ENCODE data around the gene LARGE1.

Gene LARGE1

DNA sequence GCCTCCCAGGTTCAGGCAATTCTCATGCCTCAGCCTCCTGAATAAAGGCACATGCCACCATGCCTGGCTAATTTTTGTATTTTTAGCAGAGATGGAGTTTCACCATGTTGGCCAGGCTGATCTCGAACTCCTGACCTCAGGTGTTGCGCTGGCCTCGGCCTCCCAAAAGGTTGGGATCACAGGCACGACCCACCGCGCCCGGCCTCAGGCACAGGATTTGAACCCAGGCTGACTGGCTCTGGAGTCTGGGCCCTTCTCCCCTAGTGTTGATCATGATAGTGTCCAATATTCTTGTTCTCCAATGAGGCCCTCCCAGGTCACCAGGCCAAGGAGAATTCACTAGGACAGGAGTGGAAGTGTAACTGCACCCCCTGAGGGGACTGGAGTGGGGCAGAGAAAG, 401.9 kb downstream of the LARGE1 start:
- no peaks in the 10 kb centered on the region for H3K9me3 ChIP-seq (ENCODE audit: insufficient read depth, low read length, severe bottlenecking)
- H3K27ac ChIP-seq (ENCODE audit: low read length) = no peak overlapping the region
- no peaks in the 10 kb centered on the region for H3K36me3 ChIP-seq (ENCODE audit: insufficient read depth, low read length)
- no peak overlapping the region for H3K4me2 ChIP-seq (ENCODE audit: insufficient read depth, low read length)
- no peaks in the 10 kb centered on the region for H3K4me1 ChIP-seq (ENCODE audit: insufficient read depth, low read length)
- H3K27me3 ChIP-seq (ENCODE audit: insufficient read depth, low read length, poor library complexity) = no peaks in the 10 kb centered on the region
- no peak overlapping the region for H3K4me3 ChIP-seq (ENCODE audit: low read depth in 1 of 2, low read length in 2 of 2)
- H3K9ac ChIP-seq (ENCODE audit: low read depth, low read length) = no peak overlapping the region
- no peak for ATAC-seq (ENCODE audit: insufficient read depth, low read depth)
- TF ChIP-seq EZH2 (IDR thresholded peaks at IDR 0.05; ENCODE audit: borderline replicate concordance, low read depth, low read length, severe bottlenecking) = no peak
- no peak for TF ChIP-seq CTCF (IDR thresholded peaks at IDR 0.05; ENCODE audit: borderline replicate concordance, extremely low read depth, low read length, poor library complexity, severe bottlenecking)
- DNase-seq = no peak
- no peak overlapping the region for H2AFZ ChIP-seq (ENCODE audit: low read depth, low read length)
- H3K79me2 ChIP-seq (ENCODE audit: insufficient read depth, low read length) = no peaks in the 10 kb centered on the region
- no peaks in the 10 kb centered on the region for H4K20me1 ChIP-seq (ENCODE audit: insufficient read depth, low read length)

DNA sequence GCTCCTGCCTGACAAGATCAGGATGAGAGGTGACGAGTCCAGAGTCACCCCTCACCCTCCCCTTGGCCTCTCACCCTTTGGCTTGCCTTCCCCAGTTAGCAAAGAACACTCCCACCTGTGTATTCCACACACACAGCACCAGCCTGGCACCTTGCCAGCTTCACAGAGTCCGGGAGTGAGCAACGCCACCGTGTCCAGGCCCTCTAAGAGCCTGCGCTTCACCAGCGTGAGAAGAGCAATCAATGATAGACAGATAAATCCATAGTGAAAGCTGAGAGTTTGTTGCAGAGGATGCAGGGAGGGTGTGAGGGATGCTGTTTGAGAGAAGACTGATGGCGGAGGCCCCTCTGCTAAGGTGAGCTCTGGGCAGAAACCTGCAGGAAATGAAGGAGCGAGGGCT, 404.5 kb downstream of the LARGE1 start:
- Histone ChIP-seq H3K9ac (ENCODE audit: low read depth, low read length) (no peak overlapping the region), H3K27me3 (ENCODE audit: insufficient read depth, low read length, poor library complexity) (no peaks in the 10 kb centered on the region), H3K36me3 (ENCODE audit: insufficient read depth, low read length) (no peaks in the 10 kb centered on the region), H3K9me3 (ENCODE audit: insufficient read depth, low read length, severe bottlenecking) (no peaks in the 10 kb centered on the region), H3K4me1 (ENCODE audit: insufficient read depth, low read length) (no peaks in the 10 kb centered on the region), H4K20me1 (ENCODE audit: insufficient read depth, low read length) (no peaks in the 10 kb centered on the region), H3K27ac (ENCODE audit: low read length) (no peak overlapping the region), H3K79me2 (ENCODE audit: insufficient read depth, low read length) (no peaks in the 10 kb centered on the region), H3K4me3 (ENCODE audit: low read depth in 1 of 2, low read length in 2 of 2) (no peak overlapping the region), H2AFZ (ENCODE audit: low read depth, low read length) (no peak overlapping the region; the same call in 1 of the 2 replicates), H3K4me2 (ENCODE audit: insufficient read depth, low read length) (no peak overlapping the region)
- DNase-seq (no peak), ATAC-seq (ENCODE audit: insufficient read depth, low read depth) (no peak)
- TF ChIP-seq CTCF (IDR thresholded peaks at IDR 0.05; ENCODE audit: borderline replicate concordance, extremely low read depth, low read length, poor library complexity, severe bottlenecking) (no peak), EZH2 (IDR thresholded peaks at IDR 0.05; ENCODE audit: borderline replicate concordance, low read depth, low read length, severe bottlenecking) (no peak)

DNA sequence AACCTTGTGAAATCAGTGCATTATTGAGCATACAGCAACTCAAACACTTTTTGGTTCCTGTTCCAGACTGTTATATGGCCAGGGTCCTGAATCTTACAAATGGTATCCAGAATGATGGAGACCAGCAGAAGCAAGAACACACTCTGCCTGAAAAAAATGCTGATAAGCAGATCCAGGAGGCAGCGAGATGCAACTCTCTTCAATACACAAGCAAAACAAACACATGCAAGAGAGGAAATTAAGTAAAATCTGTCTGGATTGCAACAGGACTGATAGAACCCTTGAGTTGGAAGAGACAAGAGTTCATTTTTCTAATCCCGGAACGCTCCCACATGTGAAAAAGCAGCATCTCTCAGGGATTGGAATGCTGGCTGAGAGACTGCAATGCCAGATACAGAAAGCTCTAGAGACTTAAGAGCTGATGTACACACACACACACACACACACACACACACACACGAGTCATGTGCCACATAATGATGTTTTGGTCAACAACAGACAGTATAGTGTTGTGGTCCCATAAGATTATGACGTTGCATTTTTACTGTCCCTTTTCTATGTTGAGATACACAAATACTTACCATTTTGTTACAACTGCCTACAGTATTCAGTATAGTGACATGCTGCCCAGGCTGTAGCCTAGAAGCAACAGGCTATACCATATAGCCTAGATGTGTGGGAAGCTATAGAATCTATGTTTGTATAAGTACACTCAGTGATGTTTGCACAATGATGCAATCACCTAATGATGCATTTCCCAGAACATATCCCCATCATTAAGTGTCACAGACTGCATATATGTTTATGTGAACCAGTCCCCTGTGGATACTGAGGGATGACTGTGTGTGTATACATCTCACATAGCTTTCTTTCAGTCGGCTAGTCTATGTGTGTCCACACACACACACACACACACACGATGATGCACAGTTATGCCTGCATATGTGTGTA, 406.6 kb downstream of the LARGE1 start:
- TF ChIP-seq CTCF (IDR thresholded peaks at IDR 0.05; ENCODE audit: borderline replicate concordance, extremely low read depth, low read length, poor library complexity, severe bottlenecking) = no peak
- no peak for TF ChIP-seq EZH2 (IDR thresholded peaks at IDR 0.05; ENCODE audit: borderline replicate concordance, low read depth, low read length, severe bottlenecking)
- H3K9ac ChIP-seq (ENCODE audit: low read depth, low read length) = no peak overlapping the region
- H3K4me1 ChIP-seq (ENCODE audit: insufficient read depth, low read length) = no peaks in the 10 kb centered on the region
- DNase-seq (no peak), ATAC-seq (ENCODE audit: insufficient read depth, low read depth) (no peak)
- H3K4me2 ChIP-seq (ENCODE audit: insufficient read depth, low read length) = no peak overlapping the region
- H3K4me3 ChIP-seq (ENCODE audit: low read depth in 1 of 2, low read length in 2 of 2) = no peak overlapping the region
- H3K27me3 ChIP-seq (ENCODE audit: insufficient read depth, low read length, poor library complexity) = no peaks in the 10 kb centered on the region
- H2AFZ ChIP-seq (ENCODE audit: low read depth, low read length) = no peak overlapping the region
- H4K20me1 ChIP-seq (ENCODE audit: insufficient read depth, low read length) = no peaks in the 10 kb centered on the region
- H3K9me3 ChIP-seq (ENCODE audit: insufficient read depth, low read length, severe bottlenecking) = no peaks in the 10 kb centered on the region
- H3K27ac ChIP-seq (ENCODE audit: low read length) = no peak overlapping the region
- H3K36me3 ChIP-seq (ENCODE audit: insufficient read depth, low read length) = no peaks in the 10 kb centered on the region
- no peaks in the 10 kb centered on the region for H3K79me2 ChIP-seq (ENCODE audit: insufficient read depth, low read length)

Measured in DND-41 (cell line).